HEK293 (cell line): Measurements from ENCODE around the gene PTX3.

Source experiments
- CTCF ChIA-PET: fragments of 350-600 bp; formaldehyde crosslinking; extraction: SDS; loops from one replicate; lab custom pipeline; 2021; ENCODE audit warnings: antibody characterized with exemption; lab: Yijun Ruan, JAX
- POLR2A ChIA-PET: fragments of 300-600 bp; formaldehyde crosslinking; extraction: SDS; loops from one replicate; lab custom pipeline; 2020; ENCODE audit warnings: antibody characterized with exemption, inconsistent platforms; lab: Yijun Ruan, JAX
- H3K27ac ChIP-seq: fragments of 200-500 bp; sonication (Bioruptor generic); 2 replicates; pipeline ENCODE4 v1.5.1; 2014; ENCODE audit warnings: low read depth, low read length, control low read depth, inconsistent platforms; ENCODE audit errors: extremely low read depth
- H3K36me3 ChIP-seq, 2 experiments: fragments of 200-500 bp in 1 of 2; sonication (Bioruptor generic) in 1 of 2; 1 replicate in 1 of 2; 2 replicates in 1 of 2; pipeline ENCODE4 v1.5.1; 2014 to 2017; ENCODE audit warnings: inconsistent platforms in 2 of 2, low read length in 2 of 2; ENCODE audit not compliant: control insufficient read depth in 2 of 2, insufficient read depth in 1 of 2
- H3K4me1 ChIP-seq: fragments of 200-500 bp; sonication (Bioruptor generic); 2 replicates; pipeline ENCODE4 v1.5.1; 2014; ENCODE audit warnings: mild to moderate bottlenecking, low read length, inconsistent platforms; ENCODE audit not compliant: control insufficient read depth, insufficient read depth
- H3K4me3 ChIP-seq: 2 replicates; pipeline ENCODE4 v1.5.1; 2011; ENCODE audit warnings: low read depth, mild to moderate bottlenecking, control low read depth, low read length, moderate library complexity
- H3K9me3 ChIP-seq: fragments of 200-500 bp; sonication (Bioruptor generic); 2 replicates; pipeline ENCODE4 v1.5.1; 2014; ENCODE audit warnings: low read depth, low read length, inconsistent platforms; ENCODE audit not compliant: control insufficient read depth, insufficient read depth
- BCL11A ChIP-seq: fragments of 450-650 bp; formaldehyde crosslinking; IDR thresholded peaks from 2 replicates; pipeline ENCODE4 v1.5.1; 2016; ENCODE audit warnings: low read depth, missing biosample characterization, missing genetic modification characterization
- GLI4 ChIP-seq: fragments of 450-650 bp; formaldehyde crosslinking; IDR thresholded peaks from 2 replicates; pipeline ENCODE4 v1.5.1; 2016; ENCODE audit warnings: missing biosample characterization, missing genetic modification characterization
- KLF1 ChIP-seq: fragments of 450-650 bp; formaldehyde crosslinking; IDR thresholded peaks from 2 replicates; pipeline ENCODE4 v1.5.1; 2016; ENCODE audit warnings: missing biosample characterization, missing genetic modification characterization
- KLF10 ChIP-seq: fragments of 450-650 bp; IDR thresholded peaks from 2 replicates; pipeline ENCODE4 v1.5.1; 2018; ENCODE audit warnings: missing biosample characterization, mild to moderate bottlenecking, missing genetic modification characterization
- KLF8 ChIP-seq: fragments of 450-650 bp; formaldehyde crosslinking; IDR thresholded peaks from 2 replicates; pipeline ENCODE4 v1.5.1; 2016; ENCODE audit warnings: missing biosample characterization, missing genetic modification characterization
- OVOL3 ChIP-seq: fragments of 450-650 bp; formaldehyde crosslinking; IDR thresholded peaks from 2 replicates; pipeline ENCODE4 v1.5.1; 2016; ENCODE audit warnings: missing biosample characterization, missing genetic modification characterization
- PRDM1 ChIP-seq: fragments of 450-650 bp; formaldehyde crosslinking; IDR thresholded peaks from 2 replicates; pipeline ENCODE4; 2016; ENCODE audit warnings: missing biosample characterization, missing genetic modification characterization
- SP2 ChIP-seq: fragments of 450-650 bp; formaldehyde crosslinking; IDR thresholded peaks from 2 replicates; pipeline ENCODE4 v1.5.1; 2016; ENCODE audit warnings: missing biosample characterization, missing genetic modification characterization
- ZBTB20 ChIP-seq: fragments of 450-650 bp; formaldehyde crosslinking; IDR thresholded peaks from 2 replicates; pipeline ENCODE4 v1.5.1; 2016; ENCODE audit warnings: missing biosample characterization, missing genetic modification characterization
- ZBTB8A ChIP-seq: fragments of 450-650 bp; formaldehyde crosslinking; IDR thresholded peaks from 2 replicates; pipeline ENCODE4 v1.5.1; 2016; ENCODE audit warnings: missing biosample characterization, missing genetic modification characterization
- ZNF112 ChIP-seq: fragments of 450-650 bp; formaldehyde crosslinking; IDR thresholded peaks from 2 replicates; pipeline ENCODE4 v1.5.0; 2017; ENCODE audit warnings: missing biosample characterization, missing genetic modification characterization
- ZNF121 ChIP-seq: fragments of 450-650 bp; formaldehyde crosslinking; IDR thresholded peaks from 2 replicates; pipeline ENCODE4 v1.5.1; 2016; ENCODE audit warnings: missing biosample characterization, missing genetic modification characterization
- ZNF138 ChIP-seq: fragments of 450-650 bp; formaldehyde crosslinking; IDR thresholded peaks from 2 replicates; pipeline ENCODE4 v1.5.1; 2016; ENCODE audit warnings: missing biosample characterization, missing genetic modification characterization, borderline replicate concordance
- ZNF169 ChIP-seq: fragments of 450-650 bp; formaldehyde crosslinking; IDR thresholded peaks from 2 replicates; pipeline ENCODE4 v1.5.1; 2016; ENCODE audit warnings: missing biosample characterization, missing genetic modification characterization
- ZNF174 ChIP-seq: fragments of 450-650 bp; formaldehyde crosslinking; IDR thresholded peaks from 2 replicates; pipeline ENCODE4 v1.5.0; 2017; ENCODE audit warnings: missing biosample characterization, mild to moderate bottlenecking, missing genetic modification characterization
- ZNF248 ChIP-seq: fragments of 450-650 bp; formaldehyde crosslinking; IDR thresholded peaks from 2 replicates; pipeline ENCODE4 v1.5.1; 2017; ENCODE audit warnings: missing biosample characterization, missing genetic modification characterization
- ZNF292 ChIP-seq: fragments of 450-650 bp; formaldehyde crosslinking; IDR thresholded peaks from 2 replicates; pipeline ENCODE4 v1.5.1; 2016; ENCODE audit warnings: low read depth, missing biosample characterization, missing genetic modification characterization, borderline replicate concordance
- ZNF302 ChIP-seq: fragments of 450-650 bp; formaldehyde crosslinking; IDR thresholded peaks from 2 replicates; pipeline ENCODE4 v1.5.1; 2016; ENCODE audit warnings: missing biosample characterization, missing genetic modification characterization, low read depth
- ZNF404 ChIP-seq: fragments of 450-650 bp; formaldehyde crosslinking; IDR thresholded peaks from 2 replicates; pipeline ENCODE4 v1.5.1; 2017; ENCODE audit warnings: missing biosample characterization, missing genetic modification characterization
- ZNF416 ChIP-seq: fragments of 450-650 bp; formaldehyde crosslinking; IDR thresholded peaks from 2 replicates; pipeline ENCODE4 v1.5.1; 2016; ENCODE audit warnings: missing biosample characterization, missing genetic modification characterization
- ZNF433 ChIP-seq: fragments of 450-650 bp; formaldehyde crosslinking; IDR thresholded peaks from 2 replicates; pipeline ENCODE4 v1.5.1; 2016; ENCODE audit warnings: missing biosample characterization, missing genetic modification characterization, low read depth
- ZNF514 ChIP-seq: fragments of 450-650 bp; formaldehyde crosslinking; IDR thresholded peaks from 2 replicates; pipeline ENCODE4 v1.5.1; 2016; ENCODE audit warnings: missing biosample characterization, missing genetic modification characterization
- ZNF530 ChIP-seq: fragments of 450-650 bp; formaldehyde crosslinking; IDR thresholded peaks from 2 replicates; pipeline ENCODE4 v1.5.1; 2016; ENCODE audit warnings: low read depth, missing biosample characterization, missing genetic modification characterization
- ZNF670 ChIP-seq: fragments of 450-650 bp; formaldehyde crosslinking; IDR thresholded peaks from 2 replicates; pipeline ENCODE4 v1.5.1; 2016; ENCODE audit warnings: missing biosample characterization, missing genetic modification characterization, low read depth
- ZNF837 ChIP-seq: fragments of 450-650 bp; formaldehyde crosslinking; IDR thresholded peaks from 2 replicates; pipeline ENCODE4 v1.5.1; 2016; ENCODE audit warnings: missing biosample characterization, missing genetic modification characterization
- TF ChIP-seq, protein P1 (sequence below): fragments of 450-650 bp; formaldehyde crosslinking; IDR thresholded peaks from 2 replicates; pipeline ENCODE4 v1.5.1; 2016; ENCODE audit warnings: missing biosample characterization, missing genetic modification characterization
- TF ChIP-seq, protein P2 (sequence below): fragments of 450-650 bp; formaldehyde crosslinking; conservative IDR thresholded peaks from 2 replicates; pipeline ENCODE4 v1.5.1; 2016; ENCODE audit warnings: low read depth, missing biosample characterization, missing genetic modification characterization
- TF ChIP-seq, protein P3 (sequence below): fragments of 450-650 bp; formaldehyde crosslinking; IDR thresholded peaks from 2 replicates; pipeline ENCODE4 v1.5.1; 2016; ENCODE audit warnings: missing biosample characterization, missing genetic modification characterization
- TF ChIP-seq, protein P4 (sequence below): fragments of 450-650 bp; formaldehyde crosslinking; IDR thresholded peaks from 2 replicates; pipeline ENCODE4 v1.5.1; 2016; ENCODE audit warnings: missing biosample characterization, missing genetic modification characterization

Gene PTX3

DNA sequence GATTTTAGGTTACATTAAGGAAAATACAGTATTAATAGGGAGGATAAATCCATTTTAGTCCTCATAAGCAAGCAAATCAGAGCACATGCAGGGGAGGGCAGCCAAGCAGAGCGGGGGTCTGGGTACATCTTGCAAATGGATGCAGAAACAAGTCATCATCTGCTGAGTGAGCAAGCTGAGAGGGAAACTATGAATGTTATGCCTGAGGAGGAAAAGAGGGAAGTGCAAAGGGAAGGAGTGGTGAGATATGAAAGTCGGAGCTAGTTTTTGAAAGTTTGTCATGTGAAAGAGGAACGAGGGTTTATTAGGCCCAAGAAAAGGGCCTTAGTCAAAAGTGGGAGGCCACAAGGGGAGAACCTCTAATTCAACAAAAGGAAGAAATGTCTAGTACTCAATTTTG lies 15.4 kb downstream of the PTX3 start:
- Histone ChIP-seq H3K27ac (no peak overlapping the region), H3K36me3 (no peaks in the 10 kb centered on the region), H3K4me3 (no peak overlapping the region), H3K4me1 (no peaks in the 10 kb centered on the region), H3K9me3 (no peaks in the 10 kb centered on the region)
- no peak for TF ChIP-seq GLI4 (tag by site-specific recombination)
- no peak for TF ChIP-seq ZNF837 (tag by site-specific recombination)
- TF ChIP-seq ZNF302 (tag by site-specific recombination) = no peak
- TF ChIP-seq ZNF112 (tag by site-specific recombination) = no peak
- TF ChIP-seq, protein P1, sequence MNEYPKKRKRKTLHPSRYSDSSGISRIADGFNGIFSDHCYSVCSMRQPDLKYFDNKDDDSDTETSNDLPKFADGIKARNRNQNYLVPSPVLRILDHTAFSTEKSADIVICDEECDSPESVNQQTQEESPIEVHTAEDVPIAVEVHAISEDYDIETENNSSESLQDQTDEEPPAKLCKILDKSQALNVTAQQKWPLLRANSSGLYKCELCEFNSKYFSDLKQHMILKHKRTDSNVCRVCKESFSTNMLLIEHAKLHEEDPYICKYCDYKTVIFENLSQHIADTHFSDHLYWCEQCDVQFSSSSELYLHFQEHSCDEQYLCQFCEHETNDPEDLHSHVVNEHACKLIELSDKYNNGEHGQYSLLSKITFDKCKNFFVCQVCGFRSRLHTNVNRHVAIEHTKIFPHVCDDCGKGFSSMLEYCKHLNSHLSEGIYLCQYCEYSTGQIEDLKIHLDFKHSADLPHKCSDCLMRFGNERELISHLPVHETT (tag by site-specific recombination) = no peak
- TF ChIP-seq ZNF433 (tag by site-specific recombination) = no peak
- TF ChIP-seq KLF10 (tag by site-specific recombination) = no peak
- TF ChIP-seq, protein P2, sequence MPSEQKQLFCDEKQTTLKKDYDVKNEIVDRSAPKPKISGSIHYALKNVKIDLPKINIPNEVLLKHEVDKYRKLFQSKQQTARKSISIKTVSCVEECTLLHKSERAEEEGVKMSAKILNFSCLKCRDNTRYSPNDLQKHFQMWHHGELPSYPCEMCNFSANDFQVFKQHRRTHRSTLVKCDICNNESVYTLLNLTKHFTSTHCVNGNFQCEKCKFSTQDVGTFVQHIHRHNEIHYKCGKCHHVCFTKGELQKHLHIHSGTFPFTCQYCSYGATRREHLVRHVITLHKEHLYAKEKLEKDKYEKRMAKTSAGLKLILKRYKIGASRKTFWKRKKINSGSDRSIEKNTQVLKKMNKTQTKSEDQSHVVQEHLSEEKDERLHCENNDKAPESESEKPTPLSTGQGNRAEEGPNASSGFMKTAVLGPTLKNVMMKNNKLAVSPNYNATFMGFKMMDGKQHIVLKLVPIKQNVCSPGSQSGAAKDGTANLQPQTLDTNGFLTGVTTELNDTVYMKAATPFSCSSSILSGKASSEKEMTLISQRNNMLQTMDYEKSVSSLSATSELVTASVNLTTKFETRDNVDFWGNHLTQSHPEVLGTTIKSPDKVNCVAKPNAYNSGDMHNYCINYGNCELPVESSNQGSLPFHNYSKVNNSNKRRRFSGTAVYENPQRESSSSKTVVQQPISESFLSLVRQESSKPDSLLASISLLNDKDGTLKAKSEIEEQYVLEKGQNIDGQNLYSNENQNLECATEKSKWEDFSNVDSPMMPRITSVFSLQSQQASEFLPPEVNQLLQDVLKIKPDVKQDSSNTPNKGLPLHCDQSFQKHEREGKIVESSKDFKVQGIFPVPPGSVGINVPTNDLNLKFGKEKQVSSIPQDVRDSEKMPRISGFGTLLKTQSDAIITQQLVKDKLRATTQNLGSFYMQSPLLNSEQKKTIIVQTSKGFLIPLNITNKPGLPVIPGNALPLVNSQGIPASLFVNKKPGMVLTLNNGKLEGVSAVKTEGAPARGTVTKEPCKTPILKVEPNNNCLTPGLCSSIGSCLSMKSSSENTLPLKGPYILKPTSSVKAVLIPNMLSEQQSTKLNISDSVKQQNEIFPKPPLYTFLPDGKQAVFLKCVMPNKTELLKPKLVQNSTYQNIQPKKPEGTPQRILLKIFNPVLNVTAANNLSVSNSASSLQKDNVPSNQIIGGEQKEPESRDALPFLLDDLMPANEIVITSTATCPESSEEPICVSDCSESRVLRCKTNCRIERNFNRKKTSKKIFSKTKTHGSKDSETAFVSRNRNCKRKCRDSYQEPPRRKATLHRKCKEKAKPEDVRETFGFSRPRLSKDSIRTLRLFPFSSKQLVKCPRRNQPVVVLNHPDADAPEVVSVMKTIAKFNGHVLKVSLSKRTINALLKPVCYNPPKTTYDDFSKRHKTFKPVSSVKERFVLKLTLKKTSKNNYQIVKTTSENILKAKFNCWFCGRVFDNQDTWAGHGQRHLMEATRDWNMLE (tag by site-specific recombination) = no peak
- no peak for TF ChIP-seq ZNF514
- TF ChIP-seq KLF1 = no peak
- no peak for TF ChIP-seq OVOL3 (tag by site-specific recombination)
- no peak for TF ChIP-seq BCL11A
- no peak for TF ChIP-seq ZNF121 (tag by site-specific recombination)
- no peak for TF ChIP-seq ZNF169 (tag by site-specific recombination)
- TF ChIP-seq SP2 = no peak
- no peak for TF ChIP-seq ZNF138 (tag by site-specific recombination)
- no peak for TF ChIP-seq ZNF670 (tag by site-specific recombination)
- TF ChIP-seq ZNF416 (tag by site-specific recombination) = no peak
- TF ChIP-seq ZBTB8A (tag by site-specific recombination) = no peak
- TF ChIP-seq ZNF530 (tag by site-specific recombination) = no peak
- POLR2A ChIA-PET = no interaction called here
- CTCF ChIA-PET = no interaction called here

DNA sequence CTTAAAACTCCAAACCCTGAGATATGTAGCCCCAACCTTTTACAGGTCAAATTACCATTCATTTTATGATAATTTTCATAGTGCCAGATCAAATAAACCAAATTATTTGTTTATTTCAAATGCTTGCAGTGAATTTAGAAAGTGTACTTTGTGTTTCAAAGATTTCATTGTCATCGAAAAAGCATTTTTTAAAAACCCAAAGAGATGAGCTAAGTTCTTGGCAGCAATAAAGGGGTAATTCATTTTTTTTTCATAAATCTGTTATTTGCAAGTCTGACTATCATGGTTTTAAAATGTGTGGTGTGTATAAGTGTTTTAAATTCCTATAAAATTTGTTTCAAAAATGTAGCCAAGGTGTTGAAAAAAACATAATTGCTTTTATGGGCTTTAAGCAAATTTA lies 17.2 kb downstream of the PTX3 start:
- H3K36me3 ChIP-seq = no peaks in the 10 kb centered on the region
- no peaks in the 10 kb centered on the region for H3K9me3 ChIP-seq
- CTCF ChIA-PET = no interaction called here
- POLR2A ChIA-PET = no interaction called here
- H3K4me3 ChIP-seq = no peak overlapping the region
- no peak overlapping the region for H3K27ac ChIP-seq
- H3K4me1 ChIP-seq = no peaks in the 10 kb centered on the region
- no peak for TF ChIP-seq ZNF404
- TF ChIP-seq, protein P3, sequence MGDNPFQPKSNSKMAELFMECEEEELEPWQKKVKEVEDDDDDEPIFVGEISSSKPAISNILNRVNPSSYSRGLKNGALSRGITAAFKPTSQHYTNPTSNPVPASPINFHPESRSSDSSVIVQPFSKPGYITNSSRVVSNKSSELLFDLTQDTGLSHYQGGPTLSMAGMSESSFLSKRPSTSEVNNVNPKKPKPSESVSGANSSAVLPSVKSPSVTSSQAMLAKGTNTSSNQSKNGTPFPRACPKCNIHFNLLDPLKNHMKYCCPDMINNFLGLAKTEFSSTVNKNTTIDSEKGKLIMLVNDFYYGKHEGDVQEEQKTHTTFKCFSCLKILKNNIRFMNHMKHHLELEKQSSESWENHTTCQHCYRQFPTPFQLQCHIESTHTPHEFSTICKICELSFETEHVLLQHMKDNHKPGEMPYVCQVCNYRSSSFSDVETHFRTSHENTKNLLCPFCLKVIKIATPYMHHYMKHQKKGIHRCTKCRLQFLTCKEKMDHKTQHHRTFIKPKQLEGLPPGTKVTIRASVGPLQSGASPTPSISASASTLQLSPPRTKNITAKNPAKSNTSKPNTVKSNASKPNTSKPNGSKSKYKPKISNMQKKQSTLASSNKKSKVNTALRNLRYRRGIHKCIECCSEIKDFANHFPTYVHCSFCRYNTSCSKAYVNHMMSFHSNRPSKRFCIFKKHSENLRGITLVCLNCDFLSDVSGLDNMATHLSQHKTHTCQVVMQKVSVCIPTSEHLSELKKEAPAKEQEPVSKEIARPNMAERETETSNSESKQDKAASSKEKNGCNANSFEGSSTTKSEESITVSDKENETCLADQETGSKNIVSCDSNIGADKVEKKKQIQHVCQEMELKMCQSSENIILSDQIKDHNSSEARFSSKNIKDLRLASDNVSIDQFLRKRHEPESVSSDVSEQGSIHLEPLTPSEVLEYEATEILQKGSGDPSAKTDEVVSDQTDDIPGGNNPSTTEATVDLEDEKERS (tag by site-specific recombination) = no peak
- no peak for TF ChIP-seq PRDM1 (tag by site-specific recombination)
- no peak for TF ChIP-seq ZNF248 (tag by site-specific recombination)
- no peak for TF ChIP-seq ZBTB20 (tag by site-specific recombination)
- no peak for TF ChIP-seq ZNF292 (tag by site-specific recombination)
- no peak for TF ChIP-seq KLF8 (tag by site-specific recombination)
- TF ChIP-seq, protein P4, sequence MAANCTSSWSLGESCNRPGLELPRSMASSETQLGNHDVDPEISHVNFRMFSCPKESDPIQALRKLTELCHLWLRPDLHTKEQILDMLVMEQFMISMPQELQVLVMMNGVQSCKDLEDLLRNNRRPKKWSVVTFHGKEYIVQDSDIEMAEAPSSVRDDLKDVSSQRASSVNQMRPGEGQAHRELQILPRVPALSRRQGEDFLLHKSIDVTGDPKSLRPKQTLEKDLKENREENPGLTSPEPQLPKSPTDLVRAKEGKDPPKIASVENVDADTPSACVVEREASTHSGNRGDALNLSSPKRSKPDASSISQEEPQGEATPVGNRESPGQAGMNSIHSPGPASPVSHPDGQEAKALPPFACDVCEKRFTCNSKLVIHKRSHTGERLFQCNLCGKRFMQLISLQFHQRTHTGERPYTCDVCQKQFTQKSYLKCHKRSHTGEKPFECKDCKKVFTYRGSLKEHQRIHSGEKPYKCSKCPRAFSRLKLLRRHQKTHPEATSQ = no peak
- no peak for TF ChIP-seq ZNF174
